Fibroblast of lung (primary cell): ENCODE data around the gene NUP107. TPM values are rescaled to one million over a fixed set of nuclear protein-coding genes. Genes with fewer than 3 reads are reported as not detected.

ENCODE experiments used
- DNase-seq, 2 donors: peaks; one replicate each; pipeline versions ENCODE4 v3.0.0 to v3.0.0-alpha.2; 2010; ENCODE audit warnings: low read depth in 2 of 2
- H2AFZ ChIP-seq: 2 replicates; pipeline ENCODE4 v1.5.1; 2012; ENCODE audit warnings: low read length, control low read depth, inconsistent platforms
- H3K27ac ChIP-seq: 2 replicates; pipeline ENCODE4 v1.5.1; 2011; ENCODE audit warnings: low read length, control low read depth; ENCODE audit not compliant: insufficient read depth
- H3K27me3 ChIP-seq: 2 replicates; pipeline ENCODE4 v1.5.1; 2011; ENCODE audit warnings: mild to moderate bottlenecking, low read length; ENCODE audit not compliant: control insufficient read depth, insufficient read depth
- H3K36me3 ChIP-seq: 2 replicates; pipeline ENCODE4 v1.5.1; 2011; ENCODE audit warnings: low read length; ENCODE audit not compliant: control insufficient read depth, insufficient read depth
- H3K4me1 ChIP-seq: 2 replicates; pipeline ENCODE4 v1.5.1; 2011; ENCODE audit warnings: low read length; ENCODE audit not compliant: control insufficient read depth, insufficient read depth; ENCODE audit errors: extremely low read depth
- H3K4me2 ChIP-seq: 2 replicates; pipeline ENCODE4 v1.5.1; 2011; ENCODE audit warnings: low read length, control low read depth; ENCODE audit not compliant: insufficient read depth; ENCODE audit errors: extremely low read depth
- H3K4me3 ChIP-seq, 4 experiments: fragments of 200-600 bp in 1 of 4; sonication (generic) in 1 of 4; replicated peaks in 1 of 4; 2 replicates each; pipeline ENCODE4 v1.5.1; 2011 to 2016; ENCODE audit warnings: low read length in 4 of 4, low read depth in 3 of 4, mild to moderate bottlenecking in 3 of 4, control low read depth in 2 of 4, inconsistent platforms in 1 of 4, mixed read lengths in 1 of 4; ENCODE audit not compliant: insufficient read depth in 1 of 4; ENCODE audit errors: control extremely low read depth in 1 of 4
- H3K79me2 ChIP-seq: 2 replicates; pipeline ENCODE4 v1.5.1; 2012; ENCODE audit warnings: mild to moderate bottlenecking, low read length, inconsistent platforms; ENCODE audit not compliant: control insufficient read depth, insufficient read depth
- H3K9ac ChIP-seq: 2 replicates; pipeline ENCODE4 v1.5.1; 2011; ENCODE audit warnings: mild to moderate bottlenecking, low read length, control low read depth; ENCODE audit not compliant: insufficient read depth
- H3K9me3 ChIP-seq: 2 replicates; pipeline ENCODE4 v1.5.1; 2012; ENCODE audit warnings: low read depth, low read length; ENCODE audit not compliant: control insufficient read depth, insufficient read depth
- H4K20me1 ChIP-seq: 2 replicates; pipeline ENCODE4 v1.5.1; 2011; ENCODE audit warnings: low read length; ENCODE audit not compliant: control insufficient read depth, insufficient read depth; ENCODE audit errors: extremely low read depth
- EZH2 ChIP-seq: IDR thresholded peaks from 2 replicates; pipeline ENCODE4 v1.5.1; 2012; ENCODE audit warnings: low read length, control low read depth, mild to moderate bottlenecking; ENCODE audit errors: missing control alignments
- polyA plus RNA-seq, 2 donors: library from polyadenylated mRNA; depleted of rRNA in 1 of 2; stranded (reverse) in 1 of 2; unstranded in 1 of 2; fragments of >200 nt; gene quantifications; 2 replicates each; pipeline ENCODE4 v1.2.1, GENCODE V29; 2011 to 2012; ENCODE audit warnings: missing spikeins in 1 of 2
- total RNA-seq: library from RNA; depleted of rRNA; stranded (reverse); fragments of >200 nt; gene quantifications from 2 replicates; pipeline ENCODE4 v1.2.1, GENCODE V29; 2014
- TF ChIP-seq, protein P1 (sequence below), 2 donors: IDR thresholded peaks in 1 of 2; conservative IDR thresholded peaks in 1 of 2; 1 replicate in 1 of 2; 2 replicates in 1 of 2; pipeline ENCODE4 v1.5.1; 2011 to 2012; ENCODE audit warnings: low read length in 2 of 2, control low read depth in 1 of 2, inconsistent platforms in 1 of 2, low read depth in 1 of 2, mild to moderate bottlenecking in 1 of 2

The NUP107 gene
- total and polyA plus RNA-seq, 2 donors (not counting 1 experiment from before 2014, with no cell fraction given): 24.6 to 37.7 TPM

DNA sequence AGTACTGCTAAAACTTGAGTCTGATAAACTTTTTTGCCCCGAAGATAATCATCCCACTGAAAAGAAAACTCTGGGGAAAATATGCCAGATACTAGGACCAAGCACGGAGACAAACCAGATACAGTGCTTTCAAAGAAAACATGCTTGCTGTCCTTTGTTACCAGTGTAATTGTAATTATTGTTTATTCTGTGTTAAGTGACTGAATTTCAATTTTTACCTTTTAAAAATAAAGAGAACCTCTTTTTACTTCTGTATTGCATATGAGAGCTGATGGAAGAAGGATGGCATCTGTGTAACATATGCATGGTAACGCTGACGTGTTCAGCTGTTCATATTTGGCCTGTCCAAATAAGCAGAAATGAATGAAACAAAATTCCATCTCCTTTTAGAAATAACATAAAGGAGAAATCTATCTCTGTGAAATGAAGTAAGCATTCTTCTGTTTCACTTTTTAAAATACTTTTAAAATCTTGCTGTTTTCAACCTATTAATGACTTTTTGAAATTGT lies 81.7 kb downstream of the NUP107 start:
- no peak overlapping the region for H3K27ac ChIP-seq
- H3K27me3 ChIP-seq: no peaks in the 10 kb centered on the region
- DNase-seq: peak in 1 of 2 donors; percentile 24
- no peak for TF ChIP-seq EZH2
- TF ChIP-seq, protein P1, sequence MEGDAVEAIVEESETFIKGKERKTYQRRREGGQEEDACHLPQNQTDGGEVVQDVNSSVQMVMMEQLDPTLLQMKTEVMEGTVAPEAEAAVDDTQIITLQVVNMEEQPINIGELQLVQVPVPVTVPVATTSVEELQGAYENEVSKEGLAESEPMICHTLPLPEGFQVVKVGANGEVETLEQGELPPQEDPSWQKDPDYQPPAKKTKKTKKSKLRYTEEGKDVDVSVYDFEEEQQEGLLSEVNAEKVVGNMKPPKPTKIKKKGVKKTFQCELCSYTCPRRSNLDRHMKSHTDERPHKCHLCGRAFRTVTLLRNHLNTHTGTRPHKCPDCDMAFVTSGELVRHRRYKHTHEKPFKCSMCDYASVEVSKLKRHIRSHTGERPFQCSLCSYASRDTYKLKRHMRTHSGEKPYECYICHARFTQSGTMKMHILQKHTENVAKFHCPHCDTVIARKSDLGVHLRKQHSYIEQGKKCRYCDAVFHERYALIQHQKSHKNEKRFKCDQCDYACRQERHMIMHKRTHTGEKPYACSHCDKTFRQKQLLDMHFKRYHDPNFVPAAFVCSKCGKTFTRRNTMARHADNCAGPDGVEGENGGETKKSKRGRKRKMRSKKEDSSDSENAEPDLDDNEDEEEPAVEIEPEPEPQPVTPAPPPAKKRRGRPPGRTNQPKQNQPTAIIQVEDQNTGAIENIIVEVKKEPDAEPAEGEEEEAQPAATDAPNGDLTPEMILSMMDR (conservative IDR thresholded peaks at IDR 0.05 in 1 of 2, IDR thresholded peaks at IDR 0.05 in 1 of 2; ENCODE audit: low read depth in 1 of 2, low read length in 2 of 2): no peak
- no peak overlapping the region for H3K4me3 ChIP-seq
- no peaks in the 10 kb centered on the region for H3K9me3 ChIP-seq
- no peak overlapping the region for H3K4me2 ChIP-seq
- no peaks in the 10 kb centered on the region for H3K36me3 ChIP-seq
- no peaks in the 10 kb centered on the region for H4K20me1 ChIP-seq
- H3K79me2 ChIP-seq: no peaks in the 10 kb centered on the region
- no peaks in the 10 kb centered on the region for H3K4me1 ChIP-seq
- no peak overlapping the region for H3K9ac ChIP-seq
- no peak overlapping the region for H2AFZ ChIP-seq

DNA sequence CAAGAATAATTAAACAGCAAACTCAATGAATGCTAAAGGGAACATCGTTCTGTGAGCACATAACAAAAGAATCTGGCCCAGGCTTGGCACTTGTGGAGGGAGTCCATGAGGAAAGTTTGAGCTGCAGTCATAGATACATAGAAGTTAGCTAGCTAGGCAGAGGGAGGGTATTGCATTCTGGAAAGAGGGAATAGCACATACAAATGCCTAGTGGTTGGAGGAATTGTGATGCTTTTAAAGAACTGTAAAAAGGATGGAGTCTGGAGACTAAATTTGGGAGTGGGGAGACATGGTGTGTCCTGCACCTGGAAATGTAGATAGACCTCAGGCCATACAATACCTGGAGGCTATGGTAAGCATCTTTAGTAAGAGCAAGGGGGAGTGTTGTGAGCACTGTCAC lies 83.2 kb downstream of the NUP107 start:
- H3K9me3 ChIP-seq: no peaks in the 10 kb centered on the region
- H4K20me1 ChIP-seq: no peaks in the 10 kb centered on the region
- no peak for TF ChIP-seq EZH2
- TF ChIP-seq, protein P1 (conservative IDR thresholded peaks at IDR 0.05 in 1 of 2, IDR thresholded peaks at IDR 0.05 in 1 of 2; ENCODE audit: low read depth in 1 of 2, low read length in 2 of 2): no peak
- H3K4me1 ChIP-seq: no peaks in the 10 kb centered on the region
- no peaks in the 10 kb centered on the region for H3K27me3 ChIP-seq
- no peak overlapping the region for H3K9ac ChIP-seq
- no peak overlapping the region for H3K4me3 ChIP-seq
- no peaks in the 10 kb centered on the region for H3K79me2 ChIP-seq
- DNase-seq: no peak
- H3K4me2 ChIP-seq: no peak overlapping the region
- H3K36me3 ChIP-seq: no peaks in the 10 kb centered on the region
- H3K27ac ChIP-seq: no peak overlapping the region
- H2AFZ ChIP-seq: no peak overlapping the region

DNA sequence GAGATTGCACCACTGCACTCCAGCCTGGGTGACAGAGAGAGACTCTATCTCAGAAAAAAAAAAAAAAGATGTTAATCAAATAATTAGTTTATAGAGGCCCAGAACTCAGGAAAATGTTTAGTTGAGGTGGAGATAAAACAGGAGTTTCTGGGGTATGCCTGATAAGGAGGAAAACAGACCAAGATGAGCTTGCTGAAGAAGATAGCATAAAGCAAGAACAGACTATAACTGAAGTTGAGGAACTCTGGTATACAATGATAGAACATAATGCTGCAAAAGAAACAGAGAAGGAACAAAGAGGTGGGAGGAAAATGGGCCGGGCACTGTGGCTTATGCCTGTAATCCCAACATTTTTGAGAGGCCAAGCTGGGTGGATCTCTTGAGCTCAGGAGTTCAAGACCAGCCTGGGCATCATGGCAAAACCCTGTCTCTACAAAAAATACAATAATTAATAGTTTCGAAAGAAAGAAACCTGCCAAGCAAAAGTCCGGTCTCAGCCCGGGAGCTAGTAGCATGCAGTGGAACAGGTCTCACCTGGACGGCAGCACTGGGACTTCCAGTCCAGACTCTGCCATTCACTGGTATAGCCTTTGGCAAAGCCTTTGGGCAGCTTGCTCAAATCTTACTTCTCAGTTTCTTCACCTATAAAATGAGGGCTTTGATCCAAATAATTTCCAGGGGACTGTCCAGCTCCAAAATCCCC lies 84.6 kb downstream of the NUP107 start:
- Histone ChIP-seq H3K9ac (no peak overlapping the region), H3K4me2 (no peak overlapping the region), H3K4me3 (no peak overlapping the region), H2AFZ (no peak overlapping the region), H3K9me3 (no peaks in the 10 kb centered on the region), H3K4me1 (no peaks in the 10 kb centered on the region), H3K36me3 (no peaks in the 10 kb centered on the region), H3K27ac (no peak overlapping the region), H4K20me1 (no peaks in the 10 kb centered on the region), H3K79me2 (no peaks in the 10 kb centered on the region), H3K27me3 (no peaks in the 10 kb centered on the region)
- DNase-seq: no peak
- TF ChIP-seq, protein P1 (conservative IDR thresholded peaks at IDR 0.05 in 1 of 2, IDR thresholded peaks at IDR 0.05 in 1 of 2; ENCODE audit: low read depth in 1 of 2, low read length in 2 of 2): no peak
- no peak for TF ChIP-seq EZH2
